HL-60 (cell line): Measurements from ENCODE around the gene IRF2.

Experiments
- GABPA ChIP-seq: IDR thresholded peaks from 2 replicates; pipeline ENCODE4 v1.6.1; 2012; ENCODE audit warnings: low read depth
- POLR2AphosphoS5 ChIP-seq: IDR thresholded peaks from 2 replicates; pipeline ENCODE4 v1.6.1; 2012; ENCODE audit warnings: low read depth
- SPI1 ChIP-seq: IDR thresholded peaks from 2 replicates; pipeline ENCODE4 v1.6.1; 2012; ENCODE audit warnings: low read depth, mild to moderate bottlenecking, borderline replicate concordance
- TF ChIP-seq, protein P1 (sequence below): IDR thresholded peaks from one replicate; pipeline ENCODE4 v1.5.1; 2011; ENCODE audit warnings: low read length, control low read depth, inconsistent platforms; ENCODE audit not compliant: insufficient read depth
- TF ChIP-seq, protein P2 (sequence below): IDR thresholded peaks from 2 replicates; pipeline ENCODE4 v1.6.1; 2012; ENCODE audit warnings: low read depth; ENCODE audit not compliant: insufficient replicate concordance

DNA sequence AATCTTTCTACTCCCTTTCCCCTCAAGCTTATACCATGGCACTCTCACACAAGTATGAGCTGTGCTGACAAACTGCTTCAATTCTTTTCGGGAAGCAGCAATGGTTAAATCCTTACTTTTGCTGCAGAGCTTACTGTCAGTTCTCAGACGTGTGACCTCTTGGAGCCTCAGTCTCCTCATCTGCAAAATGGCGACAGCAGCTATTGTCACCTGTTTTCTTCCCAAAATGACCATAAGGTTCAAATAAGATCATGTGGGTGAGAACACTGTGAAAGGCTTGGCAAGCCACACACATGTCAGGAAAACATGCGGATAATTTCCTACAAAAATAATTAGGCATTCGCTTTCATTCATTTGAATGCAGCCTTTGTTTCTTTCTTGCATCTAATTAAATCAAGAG, 36.8 kb upstream of the IRF2 start:
- TF ChIP-seq POLR2AphosphoS5 (no peak), GABPA (no peak), SPI1 (no peak)
- TF ChIP-seq, protein P1, sequence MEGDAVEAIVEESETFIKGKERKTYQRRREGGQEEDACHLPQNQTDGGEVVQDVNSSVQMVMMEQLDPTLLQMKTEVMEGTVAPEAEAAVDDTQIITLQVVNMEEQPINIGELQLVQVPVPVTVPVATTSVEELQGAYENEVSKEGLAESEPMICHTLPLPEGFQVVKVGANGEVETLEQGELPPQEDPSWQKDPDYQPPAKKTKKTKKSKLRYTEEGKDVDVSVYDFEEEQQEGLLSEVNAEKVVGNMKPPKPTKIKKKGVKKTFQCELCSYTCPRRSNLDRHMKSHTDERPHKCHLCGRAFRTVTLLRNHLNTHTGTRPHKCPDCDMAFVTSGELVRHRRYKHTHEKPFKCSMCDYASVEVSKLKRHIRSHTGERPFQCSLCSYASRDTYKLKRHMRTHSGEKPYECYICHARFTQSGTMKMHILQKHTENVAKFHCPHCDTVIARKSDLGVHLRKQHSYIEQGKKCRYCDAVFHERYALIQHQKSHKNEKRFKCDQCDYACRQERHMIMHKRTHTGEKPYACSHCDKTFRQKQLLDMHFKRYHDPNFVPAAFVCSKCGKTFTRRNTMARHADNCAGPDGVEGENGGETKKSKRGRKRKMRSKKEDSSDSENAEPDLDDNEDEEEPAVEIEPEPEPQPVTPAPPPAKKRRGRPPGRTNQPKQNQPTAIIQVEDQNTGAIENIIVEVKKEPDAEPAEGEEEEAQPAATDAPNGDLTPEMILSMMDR = no peak
- TF ChIP-seq, protein P2, sequence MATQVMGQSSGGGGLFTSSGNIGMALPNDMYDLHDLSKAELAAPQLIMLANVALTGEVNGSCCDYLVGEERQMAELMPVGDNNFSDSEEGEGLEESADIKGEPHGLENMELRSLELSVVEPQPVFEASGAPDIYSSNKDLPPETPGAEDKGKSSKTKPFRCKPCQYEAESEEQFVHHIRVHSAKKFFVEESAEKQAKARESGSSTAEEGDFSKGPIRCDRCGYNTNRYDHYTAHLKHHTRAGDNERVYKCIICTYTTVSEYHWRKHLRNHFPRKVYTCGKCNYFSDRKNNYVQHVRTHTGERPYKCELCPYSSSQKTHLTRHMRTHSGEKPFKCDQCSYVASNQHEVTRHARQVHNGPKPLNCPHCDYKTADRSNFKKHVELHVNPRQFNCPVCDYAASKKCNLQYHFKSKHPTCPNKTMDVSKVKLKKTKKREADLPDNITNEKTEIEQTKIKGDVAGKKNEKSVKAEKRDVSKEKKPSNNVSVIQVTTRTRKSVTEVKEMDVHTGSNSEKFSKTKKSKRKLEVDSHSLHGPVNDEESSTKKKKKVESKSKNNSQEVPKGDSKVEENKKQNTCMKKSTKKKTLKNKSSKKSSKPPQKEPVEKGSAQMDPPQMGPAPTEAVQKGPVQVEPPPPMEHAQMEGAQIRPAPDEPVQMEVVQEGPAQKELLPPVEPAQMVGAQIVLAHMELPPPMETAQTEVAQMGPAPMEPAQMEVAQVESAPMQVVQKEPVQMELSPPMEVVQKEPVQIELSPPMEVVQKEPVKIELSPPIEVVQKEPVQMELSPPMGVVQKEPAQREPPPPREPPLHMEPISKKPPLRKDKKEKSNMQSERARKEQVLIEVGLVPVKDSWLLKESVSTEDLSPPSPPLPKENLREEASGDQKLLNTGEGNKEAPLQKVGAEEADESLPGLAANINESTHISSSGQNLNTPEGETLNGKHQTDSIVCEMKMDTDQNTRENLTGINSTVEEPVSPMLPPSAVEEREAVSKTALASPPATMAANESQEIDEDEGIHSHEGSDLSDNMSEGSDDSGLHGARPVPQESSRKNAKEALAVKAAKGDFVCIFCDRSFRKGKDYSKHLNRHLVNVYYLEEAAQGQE = no peak
